Calu3 (cell line): ENCODE measurements around the gene KIF23. TPM values are rescaled to one million over a fixed set of nuclear protein-coding genes. Genes with fewer than 3 reads are reported as not detected.

Experiments used
- BruUV-seq: library from RNA; stranded (reverse); fragments of 400-500 nt; replicated peaks from 2 replicates; lab custom pipeline; 2021; lab: Mats Ljungman, UMichigan
- CTCF ChIA-PET: fragments of 300-600 bp; sonication (Branson Sonifier 250); formaldehyde crosslinking; loops from one replicate; lab custom pipeline; 2022; ENCODE audit warnings: antibody characterized with exemption; lab: Charles Lee
- DNase-seq: peaks from one replicate; pipeline ENCODE4 v3.0.0; 2022
- H3K27ac Mint-ChIP-seq: one replicate; pipeline ENCODE4 v1.8.0; 2022; ENCODE audit warnings: mixed read lengths; ENCODE audit not compliant: unreplicated experiment
- H3K27me3 Mint-ChIP-seq: one replicate; pipeline ENCODE4 v1.8.0; 2022; ENCODE audit warnings: mixed read lengths; ENCODE audit not compliant: unreplicated experiment
- H3K36me3 Mint-ChIP-seq: one replicate; pipeline ENCODE4 v1.8.0; 2022; ENCODE audit warnings: mild to moderate bottlenecking, moderate library complexity, mixed read lengths; ENCODE audit not compliant: insufficient read depth, unreplicated experiment
- H3K4me1 Mint-ChIP-seq: one replicate; pipeline ENCODE4 v1.8.0; 2022; ENCODE audit warnings: mild to moderate bottlenecking, low read depth, mixed read lengths; ENCODE audit not compliant: unreplicated experiment
- H3K4me3 Mint-ChIP-seq: one replicate; pipeline ENCODE4 v1.8.0; 2022; ENCODE audit warnings: mild to moderate bottlenecking, low read depth, moderate library complexity, mixed read lengths; ENCODE audit not compliant: unreplicated experiment
- H3K9me3 Mint-ChIP-seq: one replicate; pipeline ENCODE4 v1.8.0; 2022; ENCODE audit warnings: low read depth, mixed read lengths; ENCODE audit not compliant: unreplicated experiment
- intact Hi-C: fragments of 100-400 bp; cut with micrococcal nuclease; formaldehyde crosslinking; loops from one replicate; pipeline ENCODE4 v1.10.0; 2022; ENCODE audit not compliant: unreplicated experiment
- total RNA-seq: library from RNA; stranded (reverse); gene quantifications from 2 replicates; pipeline ENCODE4 v1.2.3, GENCODE V29; 2022
- TF ChIP-seq, protein P1 (sequence below): fragments of 200-600 bp; IDR thresholded peaks from one replicate; pipeline ENCODE4 v1.8.0; 2022; ENCODE audit warnings: antibody characterized with exemption; ENCODE audit not compliant: unreplicated experiment

Gene KIF23
- total RNA-seq, 1 experiment from 2014 or later: 108 TPM

DNA sequence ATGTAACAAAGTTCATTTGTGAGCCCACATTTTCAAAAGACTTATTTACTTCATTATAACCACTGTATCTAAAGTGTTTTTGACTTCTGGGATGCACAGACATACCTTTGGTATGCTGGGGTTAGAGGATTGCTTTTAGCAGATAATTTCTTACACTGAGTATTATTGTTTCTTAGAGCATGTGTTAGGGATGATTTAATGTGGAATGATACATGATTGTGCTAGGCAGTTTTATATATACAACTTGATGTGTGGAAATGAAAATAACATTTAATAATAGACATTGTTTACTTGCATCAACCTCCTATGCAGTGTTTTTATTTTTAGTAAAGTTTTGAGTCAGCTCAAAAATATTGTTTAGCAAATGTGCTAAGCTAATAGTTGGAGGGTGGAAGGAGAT, 3.4 kb downstream of the KIF23 start:
- Mint-ChIP-seq H3K4me1 (peaks cover 16% of the 10 kb centered on the region), H3K4me3 (no peak overlapping the region), H3K27ac (no peak overlapping the region), H3K9me3 (no peaks in the 10 kb centered on the region), H3K27me3 (no peaks in the 10 kb centered on the region), H3K36me3 (peaks cover 52% of the 10 kb centered on the region)
- TF ChIP-seq, protein P1, sequence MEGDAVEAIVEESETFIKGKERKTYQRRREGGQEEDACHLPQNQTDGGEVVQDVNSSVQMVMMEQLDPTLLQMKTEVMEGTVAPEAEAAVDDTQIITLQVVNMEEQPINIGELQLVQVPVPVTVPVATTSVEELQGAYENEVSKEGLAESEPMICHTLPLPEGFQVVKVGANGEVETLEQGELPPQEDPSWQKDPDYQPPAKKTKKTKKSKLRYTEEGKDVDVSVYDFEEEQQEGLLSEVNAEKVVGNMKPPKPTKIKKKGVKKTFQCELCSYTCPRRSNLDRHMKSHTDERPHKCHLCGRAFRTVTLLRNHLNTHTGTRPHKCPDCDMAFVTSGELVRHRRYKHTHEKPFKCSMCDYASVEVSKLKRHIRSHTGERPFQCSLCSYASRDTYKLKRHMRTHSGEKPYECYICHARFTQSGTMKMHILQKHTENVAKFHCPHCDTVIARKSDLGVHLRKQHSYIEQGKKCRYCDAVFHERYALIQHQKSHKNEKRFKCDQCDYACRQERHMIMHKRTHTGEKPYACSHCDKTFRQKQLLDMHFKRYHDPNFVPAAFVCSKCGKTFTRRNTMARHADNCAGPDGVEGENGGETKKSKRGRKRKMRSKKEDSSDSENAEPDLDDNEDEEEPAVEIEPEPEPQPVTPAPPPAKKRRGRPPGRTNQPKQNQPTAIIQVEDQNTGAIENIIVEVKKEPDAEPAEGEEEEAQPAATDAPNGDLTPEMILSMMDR: no peak
- CTCF ChIA-PET: no interaction called here
- intact Hi-C loops: loop anchor here (5.0 kb wide), 1 partner anchor 35 kb away; the partner anchor contains the start of gene RPLP1
- no peak for DNase-seq
- BruUV-seq: TSS peak; percentile 0

DNA sequence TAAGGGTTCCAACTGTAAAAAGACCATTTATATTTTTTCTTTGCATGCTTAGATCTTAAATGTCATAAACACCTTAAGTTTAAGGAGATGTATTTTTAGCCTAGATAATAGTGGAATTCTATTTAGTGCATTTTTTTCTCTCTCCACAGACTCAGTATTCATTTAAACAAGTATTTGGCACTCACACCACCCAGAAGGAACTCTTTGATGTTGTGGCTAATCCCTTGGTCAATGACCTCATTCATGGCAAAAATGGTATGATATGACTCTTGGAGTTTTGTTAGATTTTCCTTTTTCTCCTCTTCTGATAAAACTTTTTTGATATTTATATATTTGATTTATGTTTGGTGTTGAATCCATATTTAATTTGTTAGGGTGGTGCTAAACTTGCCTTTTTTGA, 7.3 kb downstream of the KIF23 start:
- intact Hi-C loops: no loop called here
- CTCF ChIA-PET: no interaction called here
- TF ChIP-seq, protein P1: no peak

DNA sequence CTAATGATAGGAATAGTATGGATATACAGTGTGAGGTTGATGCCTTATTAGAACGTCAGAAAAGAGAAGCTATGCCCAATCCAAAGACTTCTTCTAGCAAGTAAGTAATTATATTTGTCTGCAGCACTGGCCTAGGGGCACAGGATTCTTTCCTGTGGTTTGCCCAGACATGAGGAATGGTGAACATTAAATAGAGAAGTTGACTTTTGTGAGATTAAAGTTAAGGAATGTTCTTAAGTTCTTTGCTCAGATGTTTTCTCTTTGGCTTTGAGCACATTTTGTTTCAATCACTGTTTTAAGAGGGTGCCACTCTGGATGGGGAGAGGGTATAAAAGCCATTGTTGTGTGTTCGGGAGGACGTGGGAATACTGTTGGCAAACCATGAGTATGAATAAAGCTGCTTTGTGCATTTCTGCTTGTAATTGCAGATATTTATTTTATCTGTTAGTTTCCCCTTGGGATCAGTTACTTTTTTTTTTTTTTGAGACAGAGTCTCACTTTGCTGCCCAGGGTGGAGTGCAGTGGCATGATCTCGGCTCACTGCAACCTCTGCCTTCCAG, 8.3 kb downstream of the KIF23 start:
- Mint-ChIP-seq H3K27me3 (no peaks in the 10 kb centered on the region), H3K4me1 (peaks cover 7% of the 10 kb centered on the region), H3K9me3 (no peaks in the 10 kb centered on the region), H3K36me3 (peaks cover 53% of the 10 kb centered on the region), H3K4me3 (no peak overlapping the region), H3K27ac (no peak overlapping the region)
- BruUV-seq: no TSS peak
- intact Hi-C loops: no loop called here
- TF ChIP-seq, protein P1: no peak
- CTCF ChIA-PET: no interaction called here
- no peak for DNase-seq

More for the DNA sequence above, 7.3 kb downstream of the KIF23 start:
- Mint-ChIP-seq H3K27ac (no peak overlapping the region), H3K36me3 (peaks cover 50% of the 10 kb centered on the region), H3K4me1 (peaks cover 7% of the 10 kb centered on the region), H3K9me3 (no peaks in the 10 kb centered on the region), H3K4me3 (no peak overlapping the region), H3K27me3 (no peaks in the 10 kb centered on the region)
- DNase-seq: no peak
- BruUV-seq: no TSS peak

DNA sequence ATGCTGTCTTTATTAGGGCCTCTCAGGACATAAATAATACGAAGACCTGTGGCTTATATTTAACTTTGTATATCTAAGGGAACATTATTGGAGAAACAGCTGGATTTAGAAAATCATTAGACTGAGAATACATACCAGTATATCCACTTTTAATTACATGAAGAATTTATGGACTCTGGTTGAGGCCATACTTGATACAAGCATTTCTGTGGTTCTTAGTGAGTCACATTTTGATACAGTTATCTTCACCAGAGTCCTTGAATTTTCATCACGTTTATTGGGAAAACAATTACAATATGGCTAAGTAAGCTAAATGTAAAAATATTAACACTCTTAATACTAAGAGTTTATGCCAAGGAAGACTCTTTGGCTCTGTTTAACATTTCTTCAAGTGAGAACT, 9.9 kb downstream of the KIF23 start:
- no peaks in the 10 kb centered on the region for H3K27me3 Mint-ChIP-seq
- intact Hi-C loops: no loop called here
- H3K36me3 Mint-ChIP-seq: peaks cover 49% of the 10 kb centered on the region
- TF ChIP-seq, protein P1: no peak
- H3K27ac Mint-ChIP-seq: no peak overlapping the region
- no peaks in the 10 kb centered on the region for H3K4me1 Mint-ChIP-seq
- no peak overlapping the region for H3K4me3 Mint-ChIP-seq
- CTCF ChIA-PET: interaction anchor here (0.5 kb wide), 1 partner anchor 52 kb away, joined by 8 read pairs; no protein-coding TSS in a partner anchor
- no peaks in the 10 kb centered on the region for H3K9me3 Mint-ChIP-seq
- DNase-seq: no peak
- no TSS peak for BruUV-seq
